ENCODE data around the gene MEDAG. TPM values are rescaled to one million over a fixed set of nuclear protein-coding genes. Genes with fewer than 3 reads are reported as not detected.

The MEDAG gene
- total RNA-seq, 1 experiment from 2014 or later: 1.6 TPM

DNA sequence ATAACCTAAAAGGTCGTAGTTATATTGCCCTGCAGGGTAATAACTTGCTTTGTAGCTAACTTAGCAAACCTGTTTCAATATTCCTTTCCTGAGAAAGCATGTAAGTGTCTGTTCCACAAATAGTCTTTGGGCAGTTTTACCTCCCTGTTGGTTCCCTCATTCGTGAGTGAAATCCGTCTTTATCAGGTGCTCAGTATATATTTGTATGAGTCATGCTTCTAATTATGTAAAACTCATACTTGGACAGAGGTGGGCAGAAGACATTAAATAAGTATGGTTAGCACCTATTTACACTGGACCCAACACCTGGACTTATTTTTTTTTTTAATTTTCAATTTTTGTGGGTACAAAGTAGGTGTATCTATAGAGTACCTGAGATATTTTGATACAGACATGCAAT is 44.9 kb upstream of the MEDAG start:
- CTCF ChIA-PET: interaction anchor here (0.7 kb wide), 1 partner anchor 81 kb away, joined by 4 read pairs; no protein-coding TSS in a partner anchor
- BruUV-seq (replicated peaks): no TSS peak
- TF ChIP-seq, protein P1, sequence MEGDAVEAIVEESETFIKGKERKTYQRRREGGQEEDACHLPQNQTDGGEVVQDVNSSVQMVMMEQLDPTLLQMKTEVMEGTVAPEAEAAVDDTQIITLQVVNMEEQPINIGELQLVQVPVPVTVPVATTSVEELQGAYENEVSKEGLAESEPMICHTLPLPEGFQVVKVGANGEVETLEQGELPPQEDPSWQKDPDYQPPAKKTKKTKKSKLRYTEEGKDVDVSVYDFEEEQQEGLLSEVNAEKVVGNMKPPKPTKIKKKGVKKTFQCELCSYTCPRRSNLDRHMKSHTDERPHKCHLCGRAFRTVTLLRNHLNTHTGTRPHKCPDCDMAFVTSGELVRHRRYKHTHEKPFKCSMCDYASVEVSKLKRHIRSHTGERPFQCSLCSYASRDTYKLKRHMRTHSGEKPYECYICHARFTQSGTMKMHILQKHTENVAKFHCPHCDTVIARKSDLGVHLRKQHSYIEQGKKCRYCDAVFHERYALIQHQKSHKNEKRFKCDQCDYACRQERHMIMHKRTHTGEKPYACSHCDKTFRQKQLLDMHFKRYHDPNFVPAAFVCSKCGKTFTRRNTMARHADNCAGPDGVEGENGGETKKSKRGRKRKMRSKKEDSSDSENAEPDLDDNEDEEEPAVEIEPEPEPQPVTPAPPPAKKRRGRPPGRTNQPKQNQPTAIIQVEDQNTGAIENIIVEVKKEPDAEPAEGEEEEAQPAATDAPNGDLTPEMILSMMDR (IDR thresholded peaks at IDR 0.05; ENCODE audit: unreplicated experiment): no peak
- Mint-ChIP-seq H3K4me3 (ENCODE audit: low read depth, unreplicated experiment) (no peak overlapping the region), H3K36me3 (ENCODE audit: insufficient read depth, unreplicated experiment) (no peaks in the 10 kb centered on the region), H3K27me3 (ENCODE audit: unreplicated experiment) (no peaks in the 10 kb centered on the region), H3K4me1 (ENCODE audit: low read depth, unreplicated experiment) (peaks cover 30% of the 10 kb centered on the region), H3K27ac (ENCODE audit: unreplicated experiment) (no peak overlapping the region), H3K9me3 (ENCODE audit: low read depth, unreplicated experiment) (no peaks in the 10 kb centered on the region)
- intact Hi-C loops (cut with micrococcal nuclease; ENCODE audit: unreplicated experiment): loop anchor here (10.0 kb wide), 2 partner anchors 154 to 186 kb away; no protein-coding TSS in a partner anchor
- DNase-seq: no peak

DNA sequence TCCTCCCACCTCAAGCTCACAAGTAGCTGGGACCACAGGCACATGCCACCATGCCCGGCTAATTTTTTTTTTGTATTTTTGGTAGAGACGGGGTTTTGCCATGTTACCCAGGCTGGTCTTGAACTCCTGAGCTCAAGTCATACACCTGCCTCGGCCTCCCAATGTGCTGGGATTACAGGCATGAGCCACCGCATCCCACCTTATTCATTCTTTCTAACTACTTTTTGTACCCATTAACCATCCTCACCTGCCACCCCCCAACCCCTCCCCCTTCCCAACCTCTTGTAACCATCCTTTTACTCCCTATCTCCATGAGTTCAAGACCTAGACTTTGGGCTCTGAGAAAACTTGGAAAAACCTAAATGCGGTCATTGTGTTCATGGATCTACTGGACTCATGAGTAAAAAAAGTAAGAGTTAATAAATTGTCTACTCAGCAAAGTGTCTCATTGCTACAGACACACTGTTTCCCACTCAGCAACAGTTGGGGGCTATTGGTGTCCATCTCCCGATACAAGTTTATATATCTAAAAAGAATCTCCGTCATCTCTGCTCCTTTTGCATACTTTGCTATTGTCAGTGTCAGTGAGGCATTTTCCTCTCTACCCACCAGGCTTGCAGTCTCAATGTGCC is 44.1 kb upstream of the MEDAG start:
- H3K27me3 Mint-ChIP-seq (ENCODE audit: unreplicated experiment): no peaks in the 10 kb centered on the region
- no peak overlapping the region for H3K4me3 Mint-ChIP-seq (ENCODE audit: low read depth, unreplicated experiment)
- DNase-seq: no peak
- TF ChIP-seq, protein P1 (IDR thresholded peaks at IDR 0.05; ENCODE audit: unreplicated experiment): no peak
- no peak overlapping the region for H3K27ac Mint-ChIP-seq (ENCODE audit: unreplicated experiment)
- peaks cover 30% of the 10 kb centered on the region for H3K4me1 Mint-ChIP-seq (ENCODE audit: low read depth, unreplicated experiment)
- no TSS peak for BruUV-seq (replicated peaks)
- no peaks in the 10 kb centered on the region for H3K36me3 Mint-ChIP-seq (ENCODE audit: insufficient read depth, unreplicated experiment)
- CTCF ChIA-PET: interaction anchor here (0.6 to 0.7 kb wide), 2 partner anchors 11 to 156 kb away, joined by 4 read pairs; no protein-coding TSS in a partner anchor
- H3K9me3 Mint-ChIP-seq (ENCODE audit: low read depth, unreplicated experiment): no peaks in the 10 kb centered on the region
- intact Hi-C loops (cut with micrococcal nuclease; ENCODE audit: unreplicated experiment): loop anchor here (10.0 kb wide), 2 partner anchors 153 to 187 kb away; no protein-coding TSS in a partner anchor

DNA sequence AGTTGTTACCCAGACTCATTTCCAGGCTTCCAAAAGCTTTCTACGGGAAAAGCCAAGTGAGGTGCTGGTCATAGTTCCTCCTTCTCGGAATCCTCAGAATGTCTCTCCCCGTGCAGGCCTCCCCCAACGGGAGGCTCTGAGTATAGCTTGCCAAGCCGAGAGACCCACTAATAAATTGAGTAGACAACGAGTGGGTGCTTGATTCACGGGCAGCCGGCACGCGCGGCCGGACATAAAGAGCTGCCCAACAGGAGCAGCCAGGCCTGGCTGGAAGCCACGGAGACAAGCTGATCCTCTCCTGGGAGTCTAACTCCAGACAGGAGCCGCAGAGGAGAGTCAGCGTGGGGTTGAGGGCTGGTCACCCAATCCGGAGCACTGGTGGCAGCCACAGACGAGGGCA is 43.4 kb upstream of the MEDAG start:
- Mint-ChIP-seq H3K4me3 (ENCODE audit: low read depth, unreplicated experiment) (no peak overlapping the region), H3K36me3 (ENCODE audit: insufficient read depth, unreplicated experiment) (no peaks in the 10 kb centered on the region), H3K27me3 (ENCODE audit: unreplicated experiment) (no peaks in the 10 kb centered on the region), H3K4me1 (ENCODE audit: low read depth, unreplicated experiment) (peaks cover 30% of the 10 kb centered on the region), H3K27ac (ENCODE audit: unreplicated experiment) (no peak overlapping the region), H3K9me3 (ENCODE audit: low read depth, unreplicated experiment) (no peaks in the 10 kb centered on the region)
- CTCF ChIA-PET: no interaction called here
- TF ChIP-seq, protein P1 (IDR thresholded peaks at IDR 0.05; ENCODE audit: unreplicated experiment): no peak
- BruUV-seq (replicated peaks): no TSS peak
- no peak for DNase-seq
- intact Hi-C loops (cut with micrococcal nuclease; ENCODE audit: unreplicated experiment): loop anchor here (10.0 kb wide), 2 partner anchors 152 to 188 kb away; no protein-coding TSS in a partner anchor

DNA sequence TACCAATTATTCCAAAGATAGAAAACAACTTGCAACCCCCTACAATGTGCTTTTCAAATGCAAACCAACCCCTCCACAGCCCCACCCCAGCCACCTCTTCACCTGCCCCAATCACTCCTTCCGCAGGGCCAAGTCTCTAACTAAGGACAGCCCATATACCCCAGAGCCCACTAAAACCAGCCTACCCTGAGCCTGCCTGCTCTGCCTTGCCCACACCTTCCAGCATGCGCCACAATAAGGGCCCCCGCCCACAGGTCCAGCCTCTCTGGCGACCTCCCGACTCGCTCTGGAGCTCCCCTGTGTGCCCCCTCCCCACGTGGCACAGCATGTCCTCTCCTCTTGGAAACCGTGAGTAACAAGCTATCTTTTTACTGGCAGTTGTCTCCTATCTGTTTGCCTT is 42.8 kb upstream of the MEDAG start:
- peaks cover 30% of the 10 kb centered on the region for H3K4me1 Mint-ChIP-seq (ENCODE audit: low read depth, unreplicated experiment)
- no peaks in the 10 kb centered on the region for H3K27me3 Mint-ChIP-seq (ENCODE audit: unreplicated experiment)
- no peaks in the 10 kb centered on the region for H3K9me3 Mint-ChIP-seq (ENCODE audit: low read depth, unreplicated experiment)
- intact Hi-C loops (cut with micrococcal nuclease; ENCODE audit: unreplicated experiment): loop anchor here (10.0 kb wide), 2 partner anchors 152 to 188 kb away; no protein-coding TSS in a partner anchor
- CTCF ChIA-PET: no interaction called here
- H3K36me3 Mint-ChIP-seq (ENCODE audit: insufficient read depth, unreplicated experiment): no peaks in the 10 kb centered on the region
- TF ChIP-seq, protein P1 (IDR thresholded peaks at IDR 0.05; ENCODE audit: unreplicated experiment): no peak
- DNase-seq: no peak
- no TSS peak for BruUV-seq (replicated peaks)
- no peak overlapping the region for H3K4me3 Mint-ChIP-seq (ENCODE audit: low read depth, unreplicated experiment)
- no peak overlapping the region for H3K27ac Mint-ChIP-seq (ENCODE audit: unreplicated experiment)
